Adrenal gland (tissue), 12 donors: ENCODE results near the gene ADGRF4. TPM values are rescaled to one million over a fixed set of nuclear protein-coding genes. Genes with fewer than 3 reads are reported as not detected.

Experiments
- DNase-seq, 7 donors: peaks; one replicate each; pipeline ENCODE4 v3.0.0-alpha.2; 2019 to 2020
- H3K27ac ChIP-seq, 5 donors: fragments of 200-600 bp; sonication (generic) in 4 of 5; 1 replicate in 3 of 5; 2 replicates in 2 of 5; pipeline versions ENCODE4 v1.5.1 to v1.8.0; 2016 to 2020; ENCODE audit warnings: mild to moderate bottlenecking in 1 of 5
- H3K27me3 ChIP-seq: fragments of 200-600 bp; 2 replicates; pipeline ENCODE4 v1.8.0; 2021
- H3K36me3 ChIP-seq, 2 donors: fragments of 200-600 bp; replicated peaks in 1 of 2; 1 replicate in 1 of 2; 2 replicates in 1 of 2; pipeline versions ENCODE4 v1.5.1 to v1.8.0; 2018 to 2022
- H3K4me1 ChIP-seq, 2 donors: fragments of 200-600 bp; replicated peaks in 1 of 2; 1 replicate in 1 of 2; 2 replicates in 1 of 2; pipeline versions ENCODE4 v1.5.1 to v1.8.0; 2018 to 2021
- H3K4me3 ChIP-seq, 4 donors: fragments of 200-600 bp; sonication (generic) in 3 of 4; one replicate each; pipeline ENCODE4 v1.5.1; 2016 to 2018
- H3K9me3 ChIP-seq, 3 donors: fragments of 200-600 bp; sonication (generic) in 1 of 3; replicated peaks in 1 of 3; 1 replicate in 2 of 3; 2 replicates in 1 of 3; pipeline versions ENCODE4 v1.5.1 to v1.8.0; 2016 to 2021
- CTCF ChIP-seq, 6 experiments: fragments of 450-650 bp in 4 of 6; fragments of 200-600 bp in 2 of 6; sonication (generic) in 1 of 6; IDR thresholded peaks; 1 replicate in 5 of 6; 2 replicates in 1 of 6; pipeline versions ENCODE4 v1.5.1 to v1.8.0; 2016 to 2021; ENCODE audit warnings: antibody characterized with exemption in 6 of 6, mild to moderate bottlenecking in 2 of 6, moderate library complexity in 1 of 6
- POLR2A ChIP-seq, 2 donors: fragments of 450-650 bp; IDR thresholded peaks; one replicate each; pipeline ENCODE4 v1.6.1; 2017; ENCODE audit warnings: antibody characterized with exemption in 2 of 2, mild to moderate bottlenecking in 2 of 2, moderate library complexity in 1 of 2
- WGBS, 4 donors: extraction: QIAGEN DNeasy Blood & Tissue Kit in 2 of 4; methylation state at CpG; one replicate each; pipeline versions ENCODE4 v1.1.5 to v1.1.7; 2013 to 2017; 5-methylcytosine and 5-hydroxymethylcytosine counted together
- intact Hi-C, 2 donors: fragments of 100-400 bp; cut with DNase I; formaldehyde crosslinking; loops; one replicate each; pipeline versions ENCODE4 v1.14.1 to v1.15.0; 2022 to 2023
- polyA plus RNA-seq, 3 donors: library from polyadenylated mRNA; stranded (reverse); fragments of 200-250 nt in 2 of 3; fragments of 350-450 nt in 1 of 3; fragmentation: Illumina TruSeq in 1 of 3; extraction: RNeasy Lipid Tissue Mini Kit (QIAGEN cat#74804) in 1 of 3; gene quantifications; one replicate each; pipeline ENCODE4 v1.2.3, GENCODE V29; 2013 to 2014
- total RNA-seq, 9 donors: library from RNA; depleted of rRNA in 4 of 9; stranded (reverse); fragments of >200 nt in 4 of 9; fragments of 120-200 nt in 1 of 9; fragmentation: NEBNext Ultra II Directional in 1 of 9; extraction: Animal tissue kit (Norgen Biotek cat#: 25700) in 1 of 9; gene quantifications; one replicate each; pipeline versions ENCODE4 v1.1.0 to v1.2.4, GENCODE V29; 2013 to 2023
- donor health status: healthy with polysubstance abuse.
- donor health status: Bipolar disorder and iron deficiency.
- donor health status: DM: yes; HTN: yes; CAD: no.
- donor health status: DM: no; HTN: no; CAD: no.
- donor health status: DM: no; HTN: no; CAD: no.
- donor health status: DM: yes; HTN: yes; CAD: no.

The ADGRF4 gene
- total and polyA plus RNA-seq, 12 donors, result 0.26 to 8.2 (median 0.72) TPM; not detected in 1

DNA sequence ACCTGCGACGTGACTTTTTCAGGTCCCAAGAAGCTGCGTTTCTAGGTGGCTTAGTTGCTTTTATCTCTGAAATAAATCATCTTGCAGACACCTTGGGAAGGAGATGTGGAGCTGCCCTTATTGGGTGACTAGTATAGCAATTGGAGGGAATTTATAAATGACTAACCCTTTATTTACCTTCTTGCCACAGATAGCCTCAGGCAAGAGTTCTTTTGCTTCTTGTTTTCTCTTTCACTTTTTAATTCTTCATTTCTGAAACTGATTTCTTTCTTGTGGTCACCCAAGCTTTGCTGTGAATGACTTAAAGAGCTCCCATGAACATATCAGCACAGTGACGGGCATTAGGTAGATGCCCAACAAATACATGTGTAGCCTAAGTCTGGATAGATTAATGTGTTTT lies 3.0 kb downstream of the ADGRF4 start:
- WGBS, 4 donors, result 52 to 62% (median 59%) methylated on average over 4 of the region's 4 CpGs
- Histone ChIP-seq H3K36me3 (no peaks in the 10 kb centered on the region), H3K27ac (no peak overlapping the region), H3K9me3 (no peaks in the 10 kb centered on the region), H3K27me3 (no peaks in the 10 kb centered on the region), H3K4me1 (peaks cover 0 to 9% of the 10 kb centered on the region in 2 donors), H3K4me3 (no peak overlapping the region)
- intact Hi-C loops, result no loop called here
- no peak for DNase-seq
- TF ChIP-seq POLR2A (IDR thresholded peaks at IDR 0.05) (no peak), CTCF (IDR thresholded peaks at IDR 0.05) (no peak)

GRCh38 chr6:47709160-47709559 lies 10.8 kb downstream of the ADGRF4 start:
- H3K9me3 ChIP-seq, result no peaks in the 10 kb centered on the region
- no peaks in the 10 kb centered on the region for H3K4me1 ChIP-seq
- H3K27me3 ChIP-seq, result no peaks in the 10 kb centered on the region
- WGBS, 4 donors, result 78 to 87% (median 82%) methylated on average over 5 of the region's 5 CpGs
- H3K27ac ChIP-seq, result no peak overlapping the region
- intact Hi-C loops, result no loop called here
- H3K36me3 ChIP-seq, result no peaks in the 10 kb centered on the region
- DNase-seq, result no peak
- no peak overlapping the region for H3K4me3 ChIP-seq
- no peak for TF ChIP-seq CTCF (IDR thresholded peaks at IDR 0.05)
- TF ChIP-seq POLR2A (IDR thresholded peaks at IDR 0.05), result no peak

- no peak for DNase-seq
- Histone ChIP-seq H3K27me3 (no peaks in the 10 kb centered on the region), H3K36me3 (no peaks in the 10 kb centered on the region), H3K4me1 (no peaks in the 10 kb centered on the region), H3K4me3 (no peak overlapping the region), H3K9me3 (no peaks in the 10 kb centered on the region), H3K27ac (no peak overlapping the region)
- intact Hi-C loops, result no loop called here
- TF ChIP-seq POLR2A (IDR thresholded peaks at IDR 0.05) (no peak), CTCF (IDR thresholded peaks at IDR 0.05) (no peak)
- WGBS, 4 donors, result 73 to 90% (median 85%) methylated on average over 1 of the region's 1 CpG
Measured at GRCh38 chr6:47710295-47710694, 11.9 kb downstream of the ADGRF4 start.

GRCh38 chr6:47713200-47713599 lies 14.8 kb downstream of the ADGRF4 start:
- WGBS, 4 donors, result 87 to 94% (median 89%) methylated on average over 2 of the region's 2 CpGs

More at GRCh38 chr6:47713200-47713599, 14.8 kb downstream of the ADGRF4 start:
- H3K4me1 ChIP-seq, result no peaks in the 10 kb centered on the region
- intact Hi-C loops, result no loop called here
- DNase-seq, result no peak
- H3K4me3 ChIP-seq, result no peak overlapping the region
- no peaks in the 10 kb centered on the region for H3K36me3 ChIP-seq
- no peaks in the 10 kb centered on the region for H3K9me3 ChIP-seq
- H3K27ac ChIP-seq, result no peak overlapping the region
- no peak for TF ChIP-seq POLR2A (IDR thresholded peaks at IDR 0.05)
- TF ChIP-seq CTCF (IDR thresholded peaks at IDR 0.05), result no peak
- H3K27me3 ChIP-seq, result no peaks in the 10 kb centered on the region
